Neuronal stem cell (in vitro differentiated cells): ENCODE data around the gene ARMC3.

Experiments used
- DNase-seq: peaks from one replicate; pipeline ENCODE4 v3.0.0-alpha.2; 2013; ENCODE audit warnings: low spot score
- H2AFZ ChIP-seq: one replicate; pipeline ENCODE4 v1.6.1; 2013; ENCODE audit warnings: mild to moderate bottlenecking, low read length, inconsistent platforms
- H2AK5ac ChIP-seq: 2 replicates; pipeline ENCODE4 v1.6.1; 2013; ENCODE audit warnings: low read depth, mild to moderate bottlenecking, inconsistent platforms, low read length, moderate library complexity, mixed read lengths
- H2BK120ac ChIP-seq: 2 replicates; pipeline ENCODE4 v1.6.1; 2013; ENCODE audit warnings: low read depth, mild to moderate bottlenecking, inconsistent platforms, low read length, moderate library complexity, mixed read lengths
- H2BK12ac ChIP-seq: one replicate; pipeline ENCODE4 v1.6.1; 2013; ENCODE audit warnings: low read length, inconsistent platforms
- H2BK15ac ChIP-seq: 2 replicates; pipeline ENCODE4 v1.6.1; 2013; ENCODE audit warnings: mild to moderate bottlenecking, low read length, inconsistent platforms, mixed read lengths
- H2BK5ac ChIP-seq: one replicate; pipeline ENCODE4 v1.6.1; 2013; ENCODE audit warnings: inconsistent platforms, mild to moderate bottlenecking, low read length, moderate library complexity
- H3K14ac ChIP-seq: one replicate; pipeline ENCODE4 v1.6.1; 2013; ENCODE audit warnings: low read length, inconsistent platforms
- H3K18ac ChIP-seq: 2 replicates; pipeline ENCODE4 v1.6.1; 2013; ENCODE audit warnings: low read length, inconsistent platforms
- H3K23ac ChIP-seq: 2 replicates; pipeline ENCODE4 v1.6.1; 2013; ENCODE audit warnings: low read depth, mild to moderate bottlenecking, mixed read lengths, low read length, inconsistent platforms; ENCODE audit not compliant: poor library complexity
- H3K27ac ChIP-seq: replicated peaks from 3 replicates; pipeline ENCODE4 v1.5.1; 2013; ENCODE audit warnings: low read length, inconsistent platforms
- H3K27me3 ChIP-seq, 3 experiments: 2 replicates each; pipeline ENCODE4 v1.6.1; 2013; ENCODE audit warnings: low read length in 3 of 3, mild to moderate bottlenecking in 2 of 3, inconsistent platforms in 1 of 3, low read depth in 1 of 3, mixed read lengths in 1 of 3, moderate library complexity in 1 of 3; ENCODE audit not compliant: control insufficient read depth in 3 of 3, insufficient read depth in 3 of 3
- H3K36me3 ChIP-seq, 2 donors: replicated peaks in 1 of 2; 2 replicates each; pipeline ENCODE4 v1.6.1; 2013; ENCODE audit warnings: low read length in 2 of 2; ENCODE audit not compliant: control insufficient read depth in 2 of 2, insufficient read depth in 2 of 2
- H3K4ac ChIP-seq: 2 replicates; pipeline ENCODE4 v1.6.1; 2013; ENCODE audit warnings: inconsistent platforms, mild to moderate bottlenecking, low read length, moderate library complexity
- H3K4me1 ChIP-seq, 2 donors: 1 replicate in 1 of 2; 2 replicates in 1 of 2; pipeline ENCODE4 v1.6.1; 2013; ENCODE audit warnings: low read length in 2 of 2, low read depth in 1 of 2; ENCODE audit not compliant: control insufficient read depth in 2 of 2, insufficient read depth in 1 of 2
- H3K4me2 ChIP-seq: one replicate; pipeline ENCODE4 v1.6.1; 2013; ENCODE audit warnings: mild to moderate bottlenecking, low read length, inconsistent platforms; ENCODE audit not compliant: insufficient read depth, poor library complexity, severe bottlenecking
- H3K4me3 ChIP-seq, 2 donors: 2 replicates each; pipeline ENCODE4 v1.5.1; 2013; ENCODE audit warnings: low read length in 2 of 2, mild to moderate bottlenecking in 2 of 2, inconsistent platforms in 1 of 2, moderate library complexity in 1 of 2
- H3K79me1 ChIP-seq: one replicate; pipeline ENCODE4 v1.6.1; 2013; ENCODE audit warnings: low read depth, mild to moderate bottlenecking, inconsistent platforms, low read length, moderate library complexity
- H3K9ac ChIP-seq: one replicate; pipeline ENCODE4 v1.6.1; 2013; ENCODE audit warnings: mild to moderate bottlenecking, low read depth, low read length, inconsistent platforms; ENCODE audit not compliant: poor library complexity
- H3K9me3 ChIP-seq, 2 donors: replicated peaks in 1 of 2; 2 replicates each; pipeline versions ENCODE3 to v1.6.1; 2013; ENCODE audit warnings: low read length in 2 of 2, mild to moderate bottlenecking in 2 of 2, inconsistent platforms in 1 of 2, low read depth in 1 of 2, mixed read lengths in 1 of 2, moderate library complexity in 1 of 2; ENCODE audit not compliant: control insufficient read depth in 2 of 2, insufficient read depth in 1 of 2
- H4K8ac ChIP-seq: one replicate; pipeline ENCODE4 v1.6.1; 2013; ENCODE audit warnings: low read depth, mild to moderate bottlenecking, inconsistent platforms, low read length, moderate library complexity
- H4K91ac ChIP-seq: one replicate; pipeline ENCODE4 v1.6.1; 2013; ENCODE audit warnings: low read length, low read depth, mild to moderate bottlenecking, inconsistent platforms; ENCODE audit not compliant: poor library complexity
- WGBS, 2 donors: extraction: QIAGEN DNeasy Blood & Tissue Kit; methylation state at CpG; one replicate each; pipeline ENCODE4 v1.1.7; 2013; ENCODE audit warnings: missing lambda C conversion rate in 2 of 2, mixed read lengths in 1 of 2; ENCODE audit not compliant: insufficient read length in 2 of 2, insufficient replicate concordance in 1 of 2; ENCODE audit errors: extremely low coverage in 2 of 2; 5-methylcytosine and 5-hydroxymethylcytosine counted together
- small RNA-seq: library from polyadenylated mRNA; stranded (forward); fragments of <200 nt; extraction: miRNeasy Mini kit (QIAGEN cat#:217004); gene quantifications from one replicate; pipeline ENCODE3, GENCODE V24; 2013; ENCODE audit not compliant: insufficient read depth

The ARMC3 gene

DNA sequence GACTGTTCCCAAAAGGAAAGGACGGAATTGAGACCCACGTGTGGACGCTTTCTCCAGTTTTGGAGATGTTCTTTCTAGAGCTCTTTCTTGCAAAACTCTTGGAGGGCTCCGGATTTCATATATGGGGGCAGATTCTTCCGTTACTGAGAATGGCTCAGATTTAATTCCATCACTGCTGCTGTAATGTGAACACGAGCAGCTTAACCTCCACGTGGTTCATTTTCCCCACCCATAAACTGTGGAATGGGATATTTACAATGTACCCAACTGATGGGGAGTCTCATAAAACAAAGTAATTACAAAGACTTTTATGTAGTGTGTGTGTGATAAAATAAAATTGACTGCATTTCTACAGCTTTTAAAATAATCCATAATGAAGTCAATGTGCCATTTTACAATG is 152.4 kb downstream of the ARMC3 start:
- H3K9me3 ChIP-seq = no peaks in the 10 kb centered on the region
- no peak overlapping the region for H3K23ac ChIP-seq
- no CpG with 5 or more reads among the region's 7 CpGs for WGBS, 2 donors
- H3K4me3 ChIP-seq = no peak overlapping the region
- H3K4me2 ChIP-seq = no peak overlapping the region
- no peak overlapping the region for H2BK5ac ChIP-seq
- H3K14ac ChIP-seq = no peak overlapping the region
- H2AFZ ChIP-seq = no peak overlapping the region
- no peaks in the 10 kb centered on the region for H3K27me3 ChIP-seq
- H4K8ac ChIP-seq = no peak overlapping the region
- no peak overlapping the region for H3K4ac ChIP-seq
- DNase-seq = no peak
- no peak overlapping the region for H3K18ac ChIP-seq
- H2BK15ac ChIP-seq = no peak overlapping the region
- H3K9ac ChIP-seq = no peak overlapping the region
- no peak overlapping the region for H3K27ac ChIP-seq
- no peak overlapping the region for H2BK120ac ChIP-seq
- H3K79me1 ChIP-seq = no peaks in the 10 kb centered on the region
- H2BK12ac ChIP-seq = no peak overlapping the region
- H3K36me3 ChIP-seq = no peaks in the 10 kb centered on the region
- no peak overlapping the region for H4K91ac ChIP-seq
- H2AK5ac ChIP-seq = no peak overlapping the region
- H3K4me1 ChIP-seq = peaks cover 0 to 2% of the 10 kb centered on the region in 2 donors

DNA sequence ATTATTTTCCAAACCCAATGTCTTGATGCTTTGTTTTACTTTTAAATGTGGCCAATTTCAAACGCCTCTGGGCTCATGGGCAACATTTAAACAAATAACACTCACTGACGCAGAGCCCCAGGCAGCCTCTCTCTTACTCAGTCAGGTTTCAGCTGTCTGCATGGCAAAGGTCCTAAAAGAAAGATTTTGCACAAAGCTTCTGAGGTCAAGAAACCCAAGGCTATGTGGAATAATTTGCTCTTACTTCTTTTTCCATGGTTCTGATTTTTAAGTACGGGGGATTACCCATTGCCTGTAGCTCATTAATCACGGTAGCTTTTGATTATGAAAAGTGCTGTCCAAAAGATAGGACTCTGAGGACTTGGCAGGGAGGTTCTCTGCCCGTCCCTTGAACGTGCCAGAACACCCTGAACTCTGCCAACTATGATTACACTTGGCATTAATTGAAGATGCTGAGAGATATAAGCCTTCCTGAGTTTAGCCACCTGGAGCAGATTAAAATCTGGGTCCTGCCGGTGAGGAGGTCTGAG is 153.4 kb downstream of the ARMC3 start:
- Histone ChIP-seq H2AFZ (no peak overlapping the region), H3K9me3 (no peaks in the 10 kb centered on the region), H3K4ac (no peak overlapping the region), H3K23ac (no peak overlapping the region), H4K8ac (no peak overlapping the region), H2BK5ac (no peak overlapping the region), H2BK120ac (no peak overlapping the region), H3K18ac (no peak overlapping the region), H3K27me3 (no peaks in the 10 kb centered on the region), H2BK12ac (no peak overlapping the region), H3K4me2 (no peak overlapping the region), H3K4me1 (peaks cover 0 to 2% of the 10 kb centered on the region in 2 donors), H3K27ac (no peak overlapping the region), H3K4me3 (no peak overlapping the region), H2BK15ac (no peak overlapping the region), H3K9ac (no peak overlapping the region), H4K91ac (no peak overlapping the region), H3K14ac (no peak overlapping the region), H3K79me1 (no peaks in the 10 kb centered on the region), H2AK5ac (no peak overlapping the region), H3K36me3 (no peaks in the 10 kb centered on the region)
- no CpG with 5 or more reads among the region's 7 CpGs for WGBS, 2 donors
- DNase-seq = no peak

- H4K91ac ChIP-seq = no peak overlapping the region
- no peak overlapping the region for H2AFZ ChIP-seq
- H3K27ac ChIP-seq = no peak overlapping the region
- no peak overlapping the region for H3K18ac ChIP-seq
- no peaks in the 10 kb centered on the region for H3K36me3 ChIP-seq
- no peak overlapping the region for H3K23ac ChIP-seq
- H3K79me1 ChIP-seq = no peaks in the 10 kb centered on the region
- no peak overlapping the region for H2BK120ac ChIP-seq
- H3K4me3 ChIP-seq = no peak overlapping the region
- H3K9me3 ChIP-seq = no peaks in the 10 kb centered on the region
- H3K4me1 ChIP-seq = peaks cover 0 to 2% of the 10 kb centered on the region in 2 donors
- H2AK5ac ChIP-seq = no peak overlapping the region
- H3K9ac ChIP-seq = no peak overlapping the region
- no peak overlapping the region for H3K4me2 ChIP-seq
- H3K4ac ChIP-seq = no peak overlapping the region
- H2BK5ac ChIP-seq = no peak overlapping the region
- no peak overlapping the region for H2BK15ac ChIP-seq
- H3K27me3 ChIP-seq = no peaks in the 10 kb centered on the region
- no peak overlapping the region for H2BK12ac ChIP-seq
- no peak overlapping the region for H4K8ac ChIP-seq
- no CpG with 5 or more reads among the region's 4 CpGs for WGBS, 2 donors
- no peak overlapping the region for H3K14ac ChIP-seq
- no peak for DNase-seq
Observed at GRCh38 chr10:23081891-23082290, 154.0 kb downstream of the ARMC3 start.

Small RNAs within 50 kb of the gene (small RNA-seq; reads per million reads assigned to genes)
- 6.7 reads per million, percentile 37 among the genes with 10 or more reads in this experiment for gene RNA5SP304
